GM20000 (cell line): ENCODE measurements around the gene FGFRL1.

Source experiments
- DNase-seq: peaks from one replicate; pipeline ENCODE4 v3.0.0; 2012; ENCODE audit warnings: low spot score
- TF ChIP-seq, protein P1 (sequence below): IDR thresholded peaks from 2 replicates; pipeline ENCODE4 v1.5.1; 2012; ENCODE audit warnings: mild to moderate bottlenecking, control low read depth; ENCODE audit errors: extremely low read depth, missing control alignments

The FGFRL1 gene

DNA sequence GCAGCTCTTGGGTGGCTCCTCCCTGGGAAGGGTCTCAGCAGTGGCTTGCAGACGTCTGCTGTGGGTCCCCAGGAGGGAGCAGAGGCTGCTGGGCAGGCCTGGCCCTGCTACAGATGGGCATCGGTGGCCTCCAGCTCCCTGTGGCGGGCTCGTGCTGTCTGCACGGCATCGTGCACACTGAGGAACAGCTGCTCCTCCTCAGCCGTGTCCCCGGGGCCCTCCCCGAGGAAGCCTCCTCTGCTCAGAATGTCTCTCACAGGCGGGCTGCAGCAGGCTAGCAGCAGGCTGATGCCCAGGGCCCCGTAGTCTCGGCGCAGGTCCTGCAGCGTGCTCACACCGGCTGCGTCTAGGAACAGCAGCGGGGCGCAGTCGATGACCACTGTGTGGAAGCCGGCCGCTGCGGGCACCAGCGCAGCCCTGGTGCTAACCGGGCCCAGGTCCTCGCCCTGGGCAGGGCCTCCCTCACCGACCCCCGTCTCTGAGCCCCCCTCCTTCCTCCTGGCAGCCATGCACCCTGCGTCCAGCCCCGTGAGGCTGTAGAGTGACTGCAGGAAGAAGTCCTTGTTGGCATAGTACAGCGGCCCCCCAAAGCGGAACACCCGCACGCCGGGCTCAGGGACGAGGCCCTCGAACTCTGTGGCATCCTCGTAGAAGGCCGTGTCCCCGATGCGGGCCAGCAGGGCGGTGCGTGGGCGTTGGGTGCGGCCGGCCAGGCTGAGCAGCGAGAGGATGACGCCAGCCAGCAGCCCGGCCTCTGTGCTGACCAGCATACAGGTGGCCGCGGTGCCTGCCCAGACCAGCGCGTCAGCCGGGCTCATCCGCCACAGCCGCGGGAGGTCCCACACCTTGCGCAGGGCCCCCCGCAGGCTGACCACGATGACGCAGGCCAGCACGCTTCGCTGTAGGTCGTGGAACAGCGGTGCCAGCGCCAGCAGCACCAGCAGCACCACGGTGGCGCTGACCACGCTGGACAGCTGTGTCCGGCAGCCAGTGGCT lies 22.4 kb upstream of the FGFRL1 start:
- TF ChIP-seq, protein P1, sequence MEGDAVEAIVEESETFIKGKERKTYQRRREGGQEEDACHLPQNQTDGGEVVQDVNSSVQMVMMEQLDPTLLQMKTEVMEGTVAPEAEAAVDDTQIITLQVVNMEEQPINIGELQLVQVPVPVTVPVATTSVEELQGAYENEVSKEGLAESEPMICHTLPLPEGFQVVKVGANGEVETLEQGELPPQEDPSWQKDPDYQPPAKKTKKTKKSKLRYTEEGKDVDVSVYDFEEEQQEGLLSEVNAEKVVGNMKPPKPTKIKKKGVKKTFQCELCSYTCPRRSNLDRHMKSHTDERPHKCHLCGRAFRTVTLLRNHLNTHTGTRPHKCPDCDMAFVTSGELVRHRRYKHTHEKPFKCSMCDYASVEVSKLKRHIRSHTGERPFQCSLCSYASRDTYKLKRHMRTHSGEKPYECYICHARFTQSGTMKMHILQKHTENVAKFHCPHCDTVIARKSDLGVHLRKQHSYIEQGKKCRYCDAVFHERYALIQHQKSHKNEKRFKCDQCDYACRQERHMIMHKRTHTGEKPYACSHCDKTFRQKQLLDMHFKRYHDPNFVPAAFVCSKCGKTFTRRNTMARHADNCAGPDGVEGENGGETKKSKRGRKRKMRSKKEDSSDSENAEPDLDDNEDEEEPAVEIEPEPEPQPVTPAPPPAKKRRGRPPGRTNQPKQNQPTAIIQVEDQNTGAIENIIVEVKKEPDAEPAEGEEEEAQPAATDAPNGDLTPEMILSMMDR: no peak
- no peak for DNase-seq

DNA sequence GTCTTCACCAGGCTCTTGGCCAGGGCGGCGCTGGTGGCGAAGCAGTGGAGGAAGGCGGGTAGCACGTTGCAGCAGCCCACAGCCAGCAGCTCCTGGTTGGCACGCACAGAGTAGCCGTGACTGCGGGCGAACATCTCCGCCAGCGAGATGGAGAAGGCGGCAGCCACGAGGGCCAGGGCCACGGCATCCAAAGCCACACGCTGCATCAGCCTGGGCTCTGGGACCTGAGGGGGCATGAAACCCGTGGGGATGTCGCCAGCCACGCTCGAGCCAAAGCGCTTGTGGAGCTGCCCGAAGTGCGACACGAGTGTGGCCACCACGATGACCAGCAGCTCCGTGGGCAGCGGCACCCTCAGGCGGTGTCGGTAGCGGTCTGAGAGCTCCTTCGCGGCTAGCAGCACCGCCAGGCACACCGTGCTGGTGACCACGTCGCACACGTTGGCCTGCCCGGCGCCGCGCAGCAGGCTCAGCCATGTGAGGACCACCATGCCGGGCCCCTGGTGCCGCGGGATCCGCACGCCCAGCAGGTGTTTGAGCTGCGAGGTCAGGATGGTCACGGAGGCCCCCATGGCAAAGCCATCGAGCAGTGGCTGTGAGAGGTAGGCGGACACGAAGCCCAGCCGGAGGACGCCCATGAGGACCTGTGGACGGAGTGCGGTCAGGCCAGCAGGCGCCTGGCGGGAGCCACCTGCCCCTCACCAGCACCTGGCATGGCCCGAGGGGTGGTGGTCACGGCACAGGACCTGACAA lies 21.5 kb upstream of the FGFRL1 start:
- TF ChIP-seq, protein P1: no peak
- no peak for DNase-seq

DNA sequence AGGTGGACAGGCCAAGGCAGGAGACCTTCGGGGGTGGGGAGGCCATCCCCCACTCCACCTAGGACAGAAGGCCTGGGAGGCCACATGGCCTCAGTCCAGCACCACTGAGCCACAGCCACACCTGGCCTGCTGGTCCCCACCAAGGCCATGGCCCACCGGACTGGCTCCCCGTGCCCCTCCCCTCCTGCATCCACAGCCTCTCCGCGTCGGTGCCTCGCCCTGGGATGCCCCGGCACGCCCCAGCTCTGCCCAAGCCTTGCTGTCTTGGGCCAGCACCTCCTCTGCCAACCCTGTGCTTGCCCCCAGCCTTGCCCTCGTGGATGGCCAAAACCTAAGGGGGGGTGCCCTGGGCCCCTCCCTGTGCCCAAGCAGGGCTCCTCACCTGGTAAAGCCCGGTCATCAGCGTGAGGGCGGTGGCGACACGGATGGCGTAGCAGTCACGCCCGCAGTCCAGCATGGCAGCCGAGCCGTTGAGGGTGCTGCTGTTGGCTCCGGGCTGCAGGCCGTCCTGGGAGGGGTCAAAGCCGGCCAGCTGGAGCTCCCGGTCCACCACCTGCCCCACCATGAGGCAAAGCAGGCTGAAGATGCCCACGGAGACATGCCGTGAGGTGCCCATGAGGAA lies 20.6 kb upstream of the FGFRL1 start:
- DNase-seq: no peak
- TF ChIP-seq, protein P1: no peak

- TF ChIP-seq, protein P1: no peak
- DNase-seq: no peak
Measured at GRCh38 chr4:991451-992296, 19.8 kb upstream of the FGFRL1 start.

- no peak for DNase-seq
- TF ChIP-seq, protein P1: no peak
Measured at GRCh38 chr4:992297-993110, 18.9 kb upstream of the FGFRL1 start.
